Neutrophil (primary cell): Measurements from ENCODE around the gene TSPAN15.

ENCODE experiments used
- H3K27ac ChIP-seq: fragments of 200-600 bp; sonication (generic); 2 replicates; pipeline ENCODE4 v1.5.1; 2016; ENCODE audit warnings: mild to moderate bottlenecking, moderate library complexity
- H3K27me3 ChIP-seq: fragments of 200-600 bp; sonication (generic); 2 replicates; pipeline ENCODE4 v1.6.0; 2016; ENCODE audit warnings: mild to moderate bottlenecking
- H3K36me3 ChIP-seq: fragments of 200-600 bp; sonication (generic); 2 replicates; pipeline ENCODE4 v1.5.1; 2017
- H3K4me1 ChIP-seq, 2 experiments: fragments of 200-600 bp in 1 of 2; sonication (generic) in 1 of 2; 1 replicate in 1 of 2; 2 replicates in 1 of 2; pipeline versions ENCODE4 v1.5.1 to v1.6.1; 2013 to 2016; ENCODE audit warnings: low read depth in 1 of 2, low read length in 1 of 2, mild to moderate bottlenecking in 1 of 2, moderate library complexity in 1 of 2; ENCODE audit not compliant: control insufficient read depth in 1 of 2, insufficient read depth in 1 of 2
- H3K4me3 ChIP-seq, 2 experiments: fragments of 200-600 bp in 1 of 2; sonication (generic) in 1 of 2; 1 replicate in 1 of 2; 2 replicates in 1 of 2; pipeline ENCODE4 v1.5.1; 2013 to 2016; ENCODE audit warnings: low read depth in 1 of 2, low read length in 1 of 2, mild to moderate bottlenecking in 1 of 2, moderate library complexity in 1 of 2
- H3K9me3 ChIP-seq: fragments of 200-600 bp; sonication (generic); 2 replicates; pipeline ENCODE4 v1.5.1; 2016
- TF ChIP-seq, protein P1 (sequence below): fragments of 200-600 bp; sonication (generic); IDR thresholded peaks from 2 replicates; pipeline ENCODE4 v1.5.1; 2016; ENCODE audit warnings: antibody characterized with exemption

Gene TSPAN15

DNA sequence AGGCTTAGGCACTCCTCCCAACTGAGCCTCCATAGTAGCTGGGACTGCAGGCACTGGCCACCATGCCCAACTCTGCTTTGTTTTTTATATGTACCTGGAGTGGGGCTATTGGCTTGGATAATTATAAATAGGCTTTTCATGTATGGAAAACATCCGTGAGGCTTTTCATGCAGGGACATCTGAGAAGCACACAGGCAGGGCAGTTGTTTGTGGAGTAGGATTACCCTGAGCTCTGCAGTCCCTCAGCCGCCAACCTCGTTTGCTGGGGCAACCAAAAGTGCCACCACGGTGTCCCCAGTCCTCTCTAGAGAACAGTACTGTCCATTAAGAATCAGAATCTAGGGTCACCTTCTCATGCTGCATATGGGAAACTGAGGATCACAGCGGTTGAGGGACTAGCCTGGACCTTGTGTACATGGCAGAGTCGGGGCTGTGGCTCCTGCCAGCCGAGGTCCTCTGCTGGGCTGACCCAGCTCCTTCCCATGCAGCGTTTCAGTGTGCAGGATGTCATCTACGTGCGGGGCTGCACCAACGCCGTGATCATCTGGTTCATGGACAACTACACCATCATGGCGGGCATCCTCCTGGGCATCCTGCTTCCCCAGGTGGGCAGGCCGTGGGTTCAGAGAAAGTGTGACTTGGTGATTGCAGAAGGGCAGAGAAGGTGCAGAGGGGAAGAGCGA, 54.5 kb downstream of the TSPAN15 start:
- no peaks in the 10 kb centered on the region for H3K36me3 ChIP-seq
- peaks cover 6% of the 10 kb centered on the region for H3K27me3 ChIP-seq
- no peak overlapping the region for H3K27ac ChIP-seq
- peaks cover 4 to 5% of the 10 kb centered on the region in 2 experiments for H3K4me1 ChIP-seq
- no peaks in the 10 kb centered on the region for H3K9me3 ChIP-seq
- no peak overlapping the region for H3K4me3 ChIP-seq
- TF ChIP-seq, protein P1, sequence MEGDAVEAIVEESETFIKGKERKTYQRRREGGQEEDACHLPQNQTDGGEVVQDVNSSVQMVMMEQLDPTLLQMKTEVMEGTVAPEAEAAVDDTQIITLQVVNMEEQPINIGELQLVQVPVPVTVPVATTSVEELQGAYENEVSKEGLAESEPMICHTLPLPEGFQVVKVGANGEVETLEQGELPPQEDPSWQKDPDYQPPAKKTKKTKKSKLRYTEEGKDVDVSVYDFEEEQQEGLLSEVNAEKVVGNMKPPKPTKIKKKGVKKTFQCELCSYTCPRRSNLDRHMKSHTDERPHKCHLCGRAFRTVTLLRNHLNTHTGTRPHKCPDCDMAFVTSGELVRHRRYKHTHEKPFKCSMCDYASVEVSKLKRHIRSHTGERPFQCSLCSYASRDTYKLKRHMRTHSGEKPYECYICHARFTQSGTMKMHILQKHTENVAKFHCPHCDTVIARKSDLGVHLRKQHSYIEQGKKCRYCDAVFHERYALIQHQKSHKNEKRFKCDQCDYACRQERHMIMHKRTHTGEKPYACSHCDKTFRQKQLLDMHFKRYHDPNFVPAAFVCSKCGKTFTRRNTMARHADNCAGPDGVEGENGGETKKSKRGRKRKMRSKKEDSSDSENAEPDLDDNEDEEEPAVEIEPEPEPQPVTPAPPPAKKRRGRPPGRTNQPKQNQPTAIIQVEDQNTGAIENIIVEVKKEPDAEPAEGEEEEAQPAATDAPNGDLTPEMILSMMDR, result no peak

DNA sequence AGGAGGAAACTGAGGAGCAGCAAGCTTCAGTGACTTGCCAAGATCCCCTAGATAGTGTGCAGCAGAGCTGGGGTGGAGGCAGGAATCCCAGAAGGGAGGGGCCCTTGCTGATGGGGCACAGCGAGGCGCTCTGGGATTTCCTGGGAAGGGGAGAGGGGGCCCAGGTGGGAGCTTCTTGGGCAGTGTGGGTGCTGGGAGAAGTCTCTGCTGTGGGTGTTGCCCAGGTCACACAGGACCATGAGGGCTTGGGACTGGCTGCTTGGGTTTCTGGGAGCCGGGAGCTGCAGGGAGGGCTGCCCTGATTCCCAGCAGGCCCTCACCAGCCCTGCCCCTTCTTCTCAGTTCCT, 55.2 kb downstream of the TSPAN15 start:
- TF ChIP-seq, protein P1, result no peak
- Histone ChIP-seq H3K27me3 (peaks cover 12% of the 10 kb centered on the region), H3K27ac (no peak overlapping the region)

DNA sequence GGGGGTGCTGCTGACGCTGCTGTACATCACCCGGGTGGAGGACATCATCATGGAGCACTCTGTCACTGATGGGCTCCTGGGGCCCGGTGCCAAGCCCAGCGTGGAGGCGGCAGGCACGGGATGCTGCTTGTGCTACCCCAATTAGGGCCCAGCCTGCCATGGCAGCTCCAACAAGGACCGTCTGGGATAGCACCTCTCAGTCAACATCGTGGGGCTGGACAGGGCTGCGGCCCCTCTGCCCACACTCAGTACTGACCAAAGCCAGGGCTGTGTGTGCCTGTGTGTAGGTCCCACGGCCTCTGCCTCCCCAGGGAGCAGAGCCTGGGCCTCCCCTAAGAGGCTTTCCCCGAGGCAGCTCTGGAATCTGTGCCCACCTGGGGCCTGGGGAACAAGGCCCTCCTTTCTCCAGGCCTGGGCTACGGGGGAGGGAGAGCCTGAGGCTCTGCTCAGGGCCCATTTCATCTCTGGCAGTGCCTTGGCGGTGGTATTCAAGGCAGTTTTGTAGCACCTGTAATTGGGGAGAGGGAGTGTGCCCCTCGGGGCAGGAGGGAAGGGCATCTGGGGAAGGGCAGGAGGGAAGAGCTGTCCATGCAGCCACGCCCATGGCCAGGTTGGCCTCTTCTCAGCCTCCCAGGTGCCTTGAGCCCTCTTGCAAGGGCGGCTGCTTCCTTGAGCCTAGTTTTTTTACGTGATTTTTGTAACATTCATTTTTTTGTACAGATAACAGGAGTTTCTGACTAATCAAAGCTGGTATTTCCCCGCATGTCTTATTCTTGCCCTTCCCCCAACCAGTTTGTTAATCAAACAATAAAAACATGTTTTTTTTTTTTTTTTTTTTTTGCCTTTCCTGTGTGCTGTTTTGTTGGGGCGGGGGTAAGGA, 55.8 kb downstream of the TSPAN15 start:
- no peak overlapping the region for H3K4me3 ChIP-seq
- peaks cover 4 to 5% of the 10 kb centered on the region in 2 experiments for H3K4me1 ChIP-seq
- no peak overlapping the region for H3K27ac ChIP-seq
- H3K9me3 ChIP-seq, result no peaks in the 10 kb centered on the region
- TF ChIP-seq, protein P1, result no peak
- H3K27me3 ChIP-seq, result peaks cover 18% of the 10 kb centered on the region
- H3K36me3 ChIP-seq, result no peaks in the 10 kb centered on the region

More for the DNA sequence above, 55.2 kb downstream of the TSPAN15 start:
- Histone ChIP-seq H3K4me3 (no peak overlapping the region), H3K4me1 (peaks cover 4 to 5% of the 10 kb centered on the region in 2 experiments), H3K36me3 (no peaks in the 10 kb centered on the region), H3K9me3 (no peaks in the 10 kb centered on the region)

DNA sequence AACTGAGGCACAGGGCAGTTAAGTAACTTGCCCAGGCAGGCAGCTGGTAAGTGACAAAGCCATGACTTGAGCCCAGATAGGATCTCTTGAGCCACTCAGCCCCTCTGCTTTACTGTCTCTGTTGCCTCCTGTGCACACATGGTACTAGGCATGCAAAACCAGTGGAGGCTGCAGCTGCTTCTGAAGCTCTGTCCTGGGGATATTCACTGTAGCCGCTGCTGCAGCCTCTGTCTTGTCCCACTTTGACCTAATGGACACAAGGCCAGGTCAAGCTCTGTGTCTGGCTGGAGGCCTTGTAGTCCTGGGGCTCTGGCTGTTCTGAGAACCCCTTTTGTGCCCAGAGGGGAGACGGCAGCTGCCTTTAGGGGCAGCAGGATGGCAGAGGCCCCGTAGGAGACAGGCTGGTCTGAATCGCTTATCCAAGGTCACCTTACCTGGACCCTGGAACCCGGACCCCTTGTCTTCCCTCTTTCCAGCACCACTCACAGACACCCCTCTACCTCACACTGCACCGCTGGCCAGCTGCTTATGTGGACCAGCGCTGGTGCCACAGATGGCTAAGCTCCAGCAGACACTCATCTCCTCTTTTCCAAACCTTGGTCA, 57.6 kb downstream of the TSPAN15 start:
- H3K9me3 ChIP-seq, result no peaks in the 10 kb centered on the region
- no peaks in the 10 kb centered on the region for H3K36me3 ChIP-seq
- peaks cover 36% of the 10 kb centered on the region for H3K27me3 ChIP-seq
- TF ChIP-seq, protein P1, result no peak
- peaks cover 4 to 5% of the 10 kb centered on the region in 2 experiments for H3K4me1 ChIP-seq
- H3K4me3 ChIP-seq, result no peak overlapping the region
- H3K27ac ChIP-seq, result no peak overlapping the region

DNA sequence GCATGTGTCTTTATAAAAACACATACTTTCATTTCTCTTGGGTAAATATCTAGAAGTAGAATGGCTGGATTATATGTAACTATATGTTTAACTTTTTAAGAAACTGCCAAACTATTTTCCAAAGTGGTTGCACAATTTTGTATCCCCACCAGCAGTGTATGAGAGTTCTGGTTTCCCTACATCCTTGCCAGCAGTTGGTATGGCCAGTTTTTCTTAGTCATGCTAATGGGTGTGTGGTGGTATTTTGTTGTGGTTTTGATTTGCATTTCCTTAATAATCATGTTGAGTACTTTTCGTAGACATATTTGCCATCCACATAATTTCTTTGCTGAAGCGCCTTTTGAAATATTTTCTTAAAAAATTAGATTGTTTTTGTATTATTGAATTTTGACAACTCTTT, 61.6 kb downstream of the TSPAN15 start:
- H3K9me3 ChIP-seq, result no peaks in the 10 kb centered on the region
- no peak overlapping the region for H3K27ac ChIP-seq
- no peak overlapping the region for H3K4me3 ChIP-seq
- H3K27me3 ChIP-seq, result peaks cover 44% of the 10 kb centered on the region
- H3K36me3 ChIP-seq, result no peaks in the 10 kb centered on the region
- peaks cover under 1 to 2% of the 10 kb centered on the region in 2 experiments for H3K4me1 ChIP-seq
- TF ChIP-seq, protein P1, result no peak
